Immature natural killer cell (primary cell): Measurements from ENCODE around the gene NUAK1. TPM values are rescaled to one million over a fixed set of nuclear protein-coding genes. Genes with fewer than 3 reads are reported as not detected.

ENCODE experiments used
- DNase-seq, 3 donors: peaks; one replicate each; pipeline ENCODE4 v3.0.0; 2022; ENCODE audit warnings: mixed read lengths in 1 of 3
- H3K27ac Mint-ChIP-seq, 6 donors: one replicate each; pipeline ENCODE4 v1.8.0; 2020; ENCODE audit warnings: mixed read lengths in 6 of 6, mild to moderate bottlenecking in 5 of 6, inconsistent platforms in 4 of 6, moderate library complexity in 3 of 6
- H3K27me3 Mint-ChIP-seq, 3 donors: one replicate each; pipeline ENCODE4 v1.8.0; 2020 to 2021; ENCODE audit warnings: low read depth in 3 of 3, mild to moderate bottlenecking in 3 of 3, mixed read lengths in 3 of 3, moderate library complexity in 3 of 3, inconsistent platforms in 1 of 3
- H3K36me3 Mint-ChIP-seq, 3 donors: one replicate each; pipeline ENCODE4 v1.8.0; 2020; ENCODE audit warnings: mixed read lengths in 3 of 3, inconsistent platforms in 2 of 3, mild to moderate bottlenecking in 2 of 3
- H3K4me1 Mint-ChIP-seq, 2 donors: one replicate each; pipeline ENCODE4 v1.8.0; 2020; ENCODE audit warnings: inconsistent platforms in 2 of 2, mild to moderate bottlenecking in 2 of 2, mixed read lengths in 2 of 2, moderate library complexity in 1 of 2
- H3K4me3 Mint-ChIP-seq, 5 donors: one replicate each; pipeline ENCODE4 v1.8.0; 2020; ENCODE audit warnings: mild to moderate bottlenecking in 5 of 5, mixed read lengths in 5 of 5, inconsistent platforms in 3 of 5, moderate library complexity in 3 of 5
- H3K9me3 Mint-ChIP-seq, 6 donors: one replicate each; pipeline ENCODE4 v1.8.0; 2020; ENCODE audit warnings: mild to moderate bottlenecking in 6 of 6, mixed read lengths in 6 of 6, inconsistent platforms in 4 of 6, moderate library complexity in 3 of 6
- polyA plus RNA-seq, 3 donors: library from polyadenylated mRNA; unstranded; fragments of 300-500 nt; fragmentation: Illumina TruSeq; gene quantifications; one replicate each; pipeline ENCODE4 v1.2.3, GENCODE V29; 2021

Gene NUAK1
- polyA plus RNA-seq, 3 donors from 2014 or later: 0.02 to 2.7 (median 0.68) TPM

- Mint-ChIP-seq H3K27ac (no peak overlapping the region), H3K27me3 (peaks cover 0 to 10% (median 7%) of the 10 kb centered on the region in 3 donors), H3K4me1 (no peaks in the 10 kb centered on the region), H3K4me3 (no peak overlapping the region), H3K9me3 (no peaks in the 10 kb centered on the region), H3K36me3 (no peaks in the 10 kb centered on the region)
- DNase-seq: no peak
Observed at GRCh38 chr12:106037524-106038298, 101.0 kb downstream of the NUAK1 start.

GRCh38 chr12:106035421-106035820, 103.3 kb downstream of the NUAK1 start:
- Mint-ChIP-seq H3K4me3 (no peak overlapping the region), H3K27ac (no peak overlapping the region), H3K36me3 (no peaks in the 10 kb centered on the region), H3K27me3 (peaks cover 0 to 7% (median 7%) of the 10 kb centered on the region in 3 donors), H3K4me1 (no peaks in the 10 kb centered on the region), H3K9me3 (no peaks in the 10 kb centered on the region)
- DNase-seq: no peak

GRCh38 chr12:106034316-106034715, 104.4 kb downstream of the NUAK1 start:
- H3K27me3 Mint-ChIP-seq: peaks cover 0 to 10% (median 8%) of the 10 kb centered on the region in 3 donors
- no peak overlapping the region for H3K27ac Mint-ChIP-seq
- no peaks in the 10 kb centered on the region for H3K9me3 Mint-ChIP-seq
- no peak overlapping the region for H3K4me3 Mint-ChIP-seq
- no peaks in the 10 kb centered on the region for H3K4me1 Mint-ChIP-seq
- no peak for DNase-seq
- H3K36me3 Mint-ChIP-seq: no peaks in the 10 kb centered on the region

DNA sequence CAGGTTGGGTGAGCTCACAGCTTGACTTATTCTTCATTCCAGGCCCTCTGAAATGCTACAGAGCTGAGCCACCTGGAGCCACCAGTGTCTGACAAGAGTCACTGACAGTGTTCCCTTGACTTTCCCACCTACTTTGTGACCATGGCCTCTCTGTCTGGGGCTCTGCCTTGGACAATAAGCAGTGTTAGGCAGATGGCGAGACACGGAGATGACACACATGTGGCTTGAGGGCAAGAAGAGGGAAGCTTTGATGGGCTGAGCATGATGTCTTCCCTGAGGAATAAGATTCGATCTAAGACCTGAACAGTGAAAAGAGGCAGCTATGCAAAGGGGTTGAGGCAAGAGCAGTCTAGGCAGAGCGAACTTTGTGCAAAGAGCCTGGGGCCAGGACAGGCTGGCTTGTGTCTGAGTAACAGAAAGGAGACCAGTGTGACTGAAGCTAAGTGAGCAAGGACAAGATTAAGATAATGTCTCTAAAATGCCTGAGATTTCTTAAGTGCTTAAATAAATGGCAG, 105.5 kb downstream of the NUAK1 start:
- no peaks in the 10 kb centered on the region for H3K4me1 Mint-ChIP-seq
- no peaks in the 10 kb centered on the region for H3K9me3 Mint-ChIP-seq
- DNase-seq: no peak
- no peak overlapping the region for H3K27ac Mint-ChIP-seq
- H3K27me3 Mint-ChIP-seq: peaks cover 0 to 9% (median 8%) of the 10 kb centered on the region in 3 donors
- no peaks in the 10 kb centered on the region for H3K36me3 Mint-ChIP-seq
- no peak overlapping the region for H3K4me3 Mint-ChIP-seq

DNA sequence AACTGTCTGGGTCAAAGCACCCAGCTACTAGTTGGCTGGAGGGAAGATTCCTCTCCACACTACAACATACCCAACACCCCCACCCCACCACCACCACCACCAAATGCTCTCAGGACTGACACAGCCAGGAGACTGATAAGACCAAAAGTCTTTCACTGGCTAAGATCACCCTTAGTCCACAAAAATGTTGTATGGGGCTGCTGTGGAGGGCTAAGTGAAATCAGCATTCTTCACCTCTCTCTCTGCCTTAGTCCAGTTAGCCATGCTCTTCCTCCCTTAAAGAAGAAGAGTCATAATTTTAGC, 106.2 kb downstream of the NUAK1 start:
- Mint-ChIP-seq H3K9me3 (no peaks in the 10 kb centered on the region), H3K4me3 (no peak overlapping the region), H3K27me3 (peaks cover 1 to 9% (median 6%) of the 10 kb centered on the region in 3 donors), H3K4me1 (no peaks in the 10 kb centered on the region), H3K27ac (no peak overlapping the region), H3K36me3 (no peaks in the 10 kb centered on the region)
- no peak for DNase-seq

GRCh38 chr12:106031761-106032622, 106.8 kb downstream of the NUAK1 start:
- H3K27ac Mint-ChIP-seq: no peak overlapping the region
- H3K36me3 Mint-ChIP-seq: no peaks in the 10 kb centered on the region

GRCh38 chr12:106030210-106031071, 108.3 kb downstream of the NUAK1 start:
- Mint-ChIP-seq H3K4me1 (no peaks in the 10 kb centered on the region), H3K4me3 (no peak overlapping the region), H3K27ac (no peak overlapping the region), H3K9me3 (no peaks in the 10 kb centered on the region), H3K27me3 (peaks cover 6 to 10% (median 6%) of the 10 kb centered on the region in 3 donors), H3K36me3 (no peaks in the 10 kb centered on the region)
- DNase-seq: no peak

More at GRCh38 chr12:106031761-106032622, 106.8 kb downstream of the NUAK1 start:
- Mint-ChIP-seq H3K4me3 (no peak overlapping the region), H3K4me1 (no peaks in the 10 kb centered on the region), H3K9me3 (no peaks in the 10 kb centered on the region), H3K27me3 (peaks cover 2 to 10% (median 6%) of the 10 kb centered on the region in 3 donors)
- DNase-seq: no peak

DNA sequence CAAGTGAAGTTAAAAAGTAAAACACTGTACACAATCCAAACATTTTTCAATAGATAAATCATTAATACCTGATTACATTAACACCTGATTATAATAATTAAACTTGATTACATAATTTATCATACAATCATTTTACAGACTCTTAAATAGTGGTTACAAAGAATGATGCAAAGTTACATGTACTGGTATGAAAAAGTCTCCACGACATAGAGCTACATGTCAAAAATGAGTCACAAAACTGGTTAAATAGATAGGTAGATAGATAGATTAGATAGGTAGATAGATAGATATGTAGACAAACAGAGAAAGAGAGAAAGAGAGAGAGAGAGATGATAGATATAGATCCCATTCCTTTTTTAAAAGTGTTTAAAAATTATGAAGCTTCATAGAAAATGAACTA, 109.2 kb downstream of the NUAK1 start:
- no peaks in the 10 kb centered on the region for H3K4me1 Mint-ChIP-seq
- no peak for DNase-seq
- H3K36me3 Mint-ChIP-seq: no peaks in the 10 kb centered on the region
- H3K27me3 Mint-ChIP-seq: peaks cover 5 to 10% (median 6%) of the 10 kb centered on the region in 3 donors
- peaks cover 0 to 4% (median 0%) of the 10 kb centered on the region in 6 donors for H3K9me3 Mint-ChIP-seq
- no peak overlapping the region for H3K27ac Mint-ChIP-seq
- no peak overlapping the region for H3K4me3 Mint-ChIP-seq

- Mint-ChIP-seq H3K36me3 (no peaks in the 10 kb centered on the region), H3K27ac (no peak overlapping the region), H3K27me3 (peaks cover 2 to 6% (median 6%) of the 10 kb centered on the region in 3 donors), H3K9me3 (peaks cover 0 to 7% (median 0%) of the 10 kb centered on the region in 6 donors), H3K4me1 (no peaks in the 10 kb centered on the region), H3K4me3 (no peak overlapping the region)
- no peak for DNase-seq
Observed at GRCh38 chr12:106027911-106028310, 110.8 kb downstream of the NUAK1 start.

DNA sequence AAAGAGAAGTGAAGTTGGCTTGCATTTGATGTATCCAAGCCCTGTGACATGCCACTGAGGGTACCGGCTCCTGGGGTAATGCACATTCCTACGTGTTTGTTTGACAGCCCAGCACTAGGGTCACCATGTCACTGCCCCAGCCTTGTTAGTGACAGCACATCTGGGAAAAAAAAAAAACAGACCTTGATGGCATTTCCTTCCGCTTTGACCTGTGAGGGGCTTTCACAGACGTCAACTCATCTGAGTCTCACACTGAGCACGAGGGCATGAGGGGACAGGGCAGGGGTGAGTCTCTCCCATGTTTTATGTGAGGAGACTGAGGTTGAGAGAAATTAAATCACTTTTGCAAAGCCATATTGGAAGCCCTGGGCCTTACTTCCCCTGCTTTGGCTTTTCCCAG, 111.5 kb downstream of the NUAK1 start:
- H3K9me3 Mint-ChIP-seq: peaks cover 0 to 7% (median 0%) of the 10 kb centered on the region in 6 donors
- H3K27me3 Mint-ChIP-seq: peaks cover 4 to 6% (median 6%) of the 10 kb centered on the region in 3 donors
- no peak for DNase-seq
- no peak overlapping the region for H3K27ac Mint-ChIP-seq
- H3K36me3 Mint-ChIP-seq: no peaks in the 10 kb centered on the region
- H3K4me3 Mint-ChIP-seq: no peak overlapping the region
- H3K4me1 Mint-ChIP-seq: no peaks in the 10 kb centered on the region

- Mint-ChIP-seq H3K36me3 (no peaks in the 10 kb centered on the region), H3K27me3 (peaks cover 4 to 6% (median 4%) of the 10 kb centered on the region in 3 donors), H3K9me3 (peaks cover 0 to 7% (median 0%) of the 10 kb centered on the region in 6 donors), H3K27ac (no peak overlapping the region), H3K4me3 (no peak overlapping the region), H3K4me1 (no peaks in the 10 kb centered on the region)
- DNase-seq: no peak
Observed at GRCh38 chr12:106025129-106025528, 113.6 kb downstream of the NUAK1 start.

- Mint-ChIP-seq H3K36me3 (no peaks in the 10 kb centered on the region), H3K27me3 (peaks cover 2 to 6% (median 2%) of the 10 kb centered on the region in 3 donors), H3K9me3 (peaks cover 0 to 10% (median 2%) of the 10 kb centered on the region in 6 donors), H3K4me3 (no peak overlapping the region), H3K27ac (no peak overlapping the region), H3K4me1 (no peaks in the 10 kb centered on the region)
- DNase-seq: no peak
Observed at GRCh38 chr12:106023039-106023438, 115.7 kb downstream of the NUAK1 start.

DNA sequence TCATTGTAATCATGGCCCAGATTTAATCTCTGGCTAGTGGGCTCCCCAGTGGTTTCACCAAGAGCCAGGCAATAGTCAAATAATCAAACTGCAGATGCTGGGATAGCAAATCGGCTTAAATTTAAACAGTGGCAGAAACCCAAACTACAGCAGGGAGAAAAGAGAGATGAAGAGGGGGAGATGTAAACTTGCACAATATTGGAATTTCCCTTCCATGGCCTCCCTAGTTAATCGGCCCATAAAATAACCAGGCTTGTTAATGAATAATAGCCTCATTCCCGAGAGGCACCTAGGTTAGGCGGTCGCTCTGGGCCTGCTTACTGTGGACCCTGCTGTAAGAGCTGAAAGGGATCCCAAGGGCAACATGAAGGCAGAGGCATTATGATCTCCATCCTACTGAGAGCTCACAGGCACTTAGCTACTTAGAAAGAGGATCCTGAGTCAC, 116.2 kb downstream of the NUAK1 start:
- H3K27me3 Mint-ChIP-seq: peaks cover 2 to 5% (median 2%) of the 10 kb centered on the region in 3 donors
- no peak for DNase-seq
- no peak overlapping the region for H3K27ac Mint-ChIP-seq
- peaks cover 0 to 10% (median 2%) of the 10 kb centered on the region in 6 donors for H3K9me3 Mint-ChIP-seq
- no peaks in the 10 kb centered on the region for H3K4me1 Mint-ChIP-seq
- H3K36me3 Mint-ChIP-seq: no peaks in the 10 kb centered on the region
- H3K4me3 Mint-ChIP-seq: no peak overlapping the region
